Esophagus squamous epithelium (tissue), 4 donors: ENCODE measurements around the gene GNG12.

Source experiments
- POLR2A ChIP-seq, 4 donors: fragments of 450-650 bp; IDR thresholded peaks; one replicate each; pipeline ENCODE4 v1.6.1; 2017; ENCODE audit warnings: antibody characterized with exemption in 4 of 4, mild to moderate bottlenecking in 4 of 4, moderate library complexity in 3 of 4
- TF ChIP-seq, protein P1 (sequence below), 6 experiments: fragments of 450-650 bp in 4 of 6; fragments of 200-600 bp in 2 of 6; sonication (generic) in 2 of 6; IDR thresholded peaks; one replicate each; pipeline ENCODE4 v1.5.1; 2016 to 2019; ENCODE audit warnings: antibody characterized with exemption in 6 of 6, mild to moderate bottlenecking in 4 of 6, moderate library complexity in 4 of 6

DNA sequence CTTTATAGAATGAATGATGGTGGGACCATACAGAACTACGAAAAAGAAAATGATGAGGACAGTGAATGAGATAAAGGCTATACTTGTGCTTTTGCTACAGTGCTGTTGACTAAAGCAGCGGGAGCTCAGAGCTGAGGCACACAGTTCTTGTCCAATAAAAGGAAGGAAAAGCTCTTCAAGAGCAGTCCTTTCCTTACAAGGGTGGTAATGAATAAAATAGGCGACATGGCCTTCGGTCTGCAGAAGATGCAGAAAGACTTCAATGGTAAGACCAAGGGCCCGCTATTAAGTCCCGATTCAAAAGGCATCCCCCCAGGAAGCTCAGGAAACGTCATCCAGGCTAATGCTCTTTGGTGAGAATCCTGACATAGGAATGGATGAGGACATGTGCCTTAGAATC is 44.4 kb downstream of the GNG12 start:
- TF ChIP-seq, protein P1, sequence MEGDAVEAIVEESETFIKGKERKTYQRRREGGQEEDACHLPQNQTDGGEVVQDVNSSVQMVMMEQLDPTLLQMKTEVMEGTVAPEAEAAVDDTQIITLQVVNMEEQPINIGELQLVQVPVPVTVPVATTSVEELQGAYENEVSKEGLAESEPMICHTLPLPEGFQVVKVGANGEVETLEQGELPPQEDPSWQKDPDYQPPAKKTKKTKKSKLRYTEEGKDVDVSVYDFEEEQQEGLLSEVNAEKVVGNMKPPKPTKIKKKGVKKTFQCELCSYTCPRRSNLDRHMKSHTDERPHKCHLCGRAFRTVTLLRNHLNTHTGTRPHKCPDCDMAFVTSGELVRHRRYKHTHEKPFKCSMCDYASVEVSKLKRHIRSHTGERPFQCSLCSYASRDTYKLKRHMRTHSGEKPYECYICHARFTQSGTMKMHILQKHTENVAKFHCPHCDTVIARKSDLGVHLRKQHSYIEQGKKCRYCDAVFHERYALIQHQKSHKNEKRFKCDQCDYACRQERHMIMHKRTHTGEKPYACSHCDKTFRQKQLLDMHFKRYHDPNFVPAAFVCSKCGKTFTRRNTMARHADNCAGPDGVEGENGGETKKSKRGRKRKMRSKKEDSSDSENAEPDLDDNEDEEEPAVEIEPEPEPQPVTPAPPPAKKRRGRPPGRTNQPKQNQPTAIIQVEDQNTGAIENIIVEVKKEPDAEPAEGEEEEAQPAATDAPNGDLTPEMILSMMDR (IDR thresholded peaks at IDR 0.05) = no peak
- no peak for TF ChIP-seq POLR2A (IDR thresholded peaks at IDR 0.05)
